H1 (cell line): ENCODE results near the gene MITF. TPM values are rescaled to one million over a fixed set of nuclear protein-coding genes. Genes with fewer than 3 reads are reported as not detected.

ENCODE experiments used
- BACH1 ChIP-seq: IDR thresholded peaks from 2 replicates; pipeline ENCODE4 v1.6.1; 2012; ENCODE audit warnings: low read length, improper control_type of control experiment
- CBX5 ChIP-seq: fragments of 300-800, 300-1000 bp; sonication (generic); IDR thresholded peaks from 2 replicates; pipeline ENCODE4 v1.7.1; 2016; ENCODE audit warnings: antibody characterized with exemption, low read length, low read depth
- CHD1 ChIP-seq: IDR thresholded peaks from 2 replicates; pipeline ENCODE4 v1.6.1; 2012; ENCODE audit warnings: low read depth, low read length, improper control_type of control experiment
- CREB1 ChIP-seq: IDR thresholded peaks from 2 replicates; pipeline ENCODE4 v1.6.1; 2012; ENCODE audit warnings: inconsistent platforms
- CTBP2 ChIP-seq: IDR thresholded peaks from 2 replicates; pipeline ENCODE4 v1.7.0; 2011; ENCODE audit warnings: borderline replicate concordance, mild to moderate bottlenecking, moderate library complexity, mixed read lengths, low read length; ENCODE audit not compliant: insufficient read depth, insufficient read length
- GABPA ChIP-seq: IDR thresholded peaks from 2 replicates; pipeline ENCODE4 v1.6.1; 2011; ENCODE audit warnings: mild to moderate bottlenecking, low read length, moderate library complexity, borderline replicate concordance; ENCODE audit not compliant: insufficient read depth
- JUND ChIP-seq: IDR thresholded peaks from 2 replicates; pipeline ENCODE4 v1.6.1; 2011; ENCODE audit warnings: mild to moderate bottlenecking, improper control_type of control experiment, low read length
- POU5F1 ChIP-seq: IDR thresholded peaks from 2 replicates; pipeline ENCODE4 v1.6.1; 2011; ENCODE audit warnings: low read depth, mild to moderate bottlenecking, low read length, moderate library complexity
- ZNF274 ChIP-seq: IDR thresholded peaks from 2 replicates; pipeline ENCODE4 v1.7.0; 2012; ENCODE audit warnings: low read length, borderline replicate concordance; ENCODE audit errors: extremely low read depth
- polyA plus RNA-seq, 7 experiments: library from polyadenylated mRNA; depleted of rRNA in 3 of 7; stranded (reverse) in 5 of 7; unstranded in 2 of 7; fragments of >200 nt in 5 of 7; fragments of 200-250 nt in 2 of 7; gene quantifications; 1 replicate in 5 of 7; 2 replicates in 1 of 7; 4 replicates in 1 of 7; pipeline versions ENCODE4 v1.2.1 to v1.2.3, GENCODE V29; 2011 to 2013; ENCODE audit warnings: missing spikeins in 2 of 7, mixed read lengths in 2 of 7
- total RNA-seq: library from RNA; stranded (reverse); fragmentation: NEBNext Ultra II Directional; extraction: Animal tissue kit (Norgen Biotek cat#: 25700); gene quantifications from 2 replicates; pipeline ENCODE4 v1.2.1, GENCODE V29; 2021
- TF ChIP-seq, protein P1 (sequence below): IDR thresholded peaks from 2 replicates; pipeline ENCODE4 v1.6.1; 2012; ENCODE audit warnings: inconsistent platforms

MITF gene
- total and polyA plus RNA-seq, 2 of the 8 experiments (the other 6 are each of a cell fraction or from before 2014, with no cell fraction given), result 0.53 to 1.4 TPM

- TF ChIP-seq, protein P1, sequence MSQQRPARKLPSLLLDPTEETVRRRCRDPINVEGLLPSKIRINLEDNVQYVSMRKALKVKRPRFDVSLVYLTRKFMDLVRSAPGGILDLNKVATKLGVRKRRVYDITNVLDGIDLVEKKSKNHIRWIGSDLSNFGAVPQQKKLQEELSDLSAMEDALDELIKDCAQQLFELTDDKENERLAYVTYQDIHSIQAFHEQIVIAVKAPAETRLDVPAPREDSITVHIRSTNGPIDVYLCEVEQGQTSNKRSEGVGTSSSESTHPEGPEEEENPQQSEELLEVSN, result no peak
- TF ChIP-seq POU5F1 (no peak), ZNF274 (no peak), BACH1 (no peak), CREB1 (no peak), GABPA (no peak), JUND (no peak), CTBP2 (no peak), CBX5 (no peak), CHD1 (no peak)
Observed at GRCh38 chr3:69740103-69741021, 1.1 kb downstream of the MITF start (continued).
